ENCODE measurements around the gene PAQR6. TPM values are rescaled to one million over a fixed set of nuclear protein-coding genes. Genes with fewer than 3 reads are reported as not detected.

PAQR6 gene
- polyA plus RNA-seq, 1 experiment = 0.06 TPM

- CTCF ChIA-PET = interaction anchor here (1.4 to 1.6 kb wide), 2 partner anchors 11 to 76 kb away, joined by 3 to 7 read pairs; partner anchors contain the start of gene GLMP
- Histone ChIP-seq H3K4me3 (ENCODE audit: low read depth, low read length) (peak within 1 kb of the TSS; percentile 90), H3K27me3 (ENCODE audit: control insufficient read depth, insufficient read depth, low read length) (no peaks in the 10 kb centered on the region), H3K36me3 (ENCODE audit: control insufficient read depth, insufficient read depth, low read length) (peaks cover 1% of the 10 kb centered on the region)
- POLR2A ChIA-PET = no interaction called here
- no peak for TF ChIP-seq CTCF (IDR thresholded peaks at IDR 0.05; ENCODE audit: insufficient read depth, low read depth, low read length)
- DNase-seq (ENCODE audit: low read depth) = no peak
Observed at GRCh38 chr1:156284112-156284511, 36.3 kb upstream of the PAQR6 start, which contains the start of gene TMEM79. Gene TMEM79, plus strand, starts transcription at chr1:156284325. Its CDS starts 902 bp downstream, at chr1:156285227.

GRCh38 chr1:156283521-156283920 lies 35.7 kb upstream of the PAQR6 start:
- H3K36me3 ChIP-seq (ENCODE audit: control insufficient read depth, insufficient read depth, low read length) = no peaks in the 10 kb centered on the region; the same call in none of the 2 replicates
- H3K27me3 ChIP-seq (ENCODE audit: control insufficient read depth, insufficient read depth, low read length) = no peaks in the 10 kb centered on the region
- POLR2A ChIA-PET = no interaction called here
- peak overlapping the region; percentile 90 for H3K4me3 ChIP-seq (ENCODE audit: low read depth, low read length)
- no peak for TF ChIP-seq CTCF (IDR thresholded peaks at IDR 0.05; ENCODE audit: insufficient read depth, low read depth, low read length)
- CTCF ChIA-PET = interaction anchor here (1.4 to 1.6 kb wide), 2 partner anchors 12 to 76 kb away, joined by 3 to 7 read pairs; partner anchors contain the start of gene GLMP
- DNase-seq (ENCODE audit: low read depth) = no peak

GRCh38 chr1:156282479-156283222 lies 34.8 kb upstream of the PAQR6 start, which contains the start of gene SMG5:
Gene SMG5, minus strand, starts transcription at chr1:156282825. Its CDS starts 145 bp downstream, at chr1:156282680.
- Histone ChIP-seq H3K36me3 (ENCODE audit: control insufficient read depth, insufficient read depth, low read length) (peaks cover 2% of the 10 kb centered on the region), H3K4me3 (ENCODE audit: low read depth, low read length) (peak within 1 kb of the TSS; percentile 90), H3K27me3 (ENCODE audit: control insufficient read depth, insufficient read depth, low read length) (no peaks in the 10 kb centered on the region)
- CTCF ChIA-PET = interaction anchor here (0.6 to 1.6 kb wide), 8 partner anchors 9 to 183 kb away, joined by 3 to 7 read pairs (median 3); partner anchors contain the start of gene GLMP
- POLR2A ChIA-PET = interaction anchor here (0.6 to 1.2 kb wide), 3 partner anchors 20 to 70 kb away, joined by 3 to 5 read pairs (median 5); partner anchors contain the start of gene PMF1
- DNase-seq (ENCODE audit: low read depth) = peak; percentile 87
- no peak for TF ChIP-seq CTCF (IDR thresholded peaks at IDR 0.05; ENCODE audit: insufficient read depth, low read depth, low read length)

- Histone ChIP-seq H3K36me3 (ENCODE audit: control insufficient read depth, insufficient read depth, low read length) (peaks cover 5% of the 10 kb centered on the region), H3K4me3 (ENCODE audit: low read depth, low read length) (peak overlapping the region; percentile 90), H3K27me3 (ENCODE audit: control insufficient read depth, insufficient read depth, low read length) (no peaks in the 10 kb centered on the region)
- TF ChIP-seq CTCF (IDR thresholded peaks at IDR 0.05; ENCODE audit: insufficient read depth, low read depth, low read length) = no peak
- CTCF ChIA-PET = interaction anchor here (0.6 to 1.8 kb wide), 7 partner anchors 8 to 182 kb away, joined by 3 to 6 read pairs (median 3); no protein-coding TSS in a partner anchor
- DNase-seq (ENCODE audit: low read depth) = no peak
- POLR2A ChIA-PET = interaction anchor here (0.6 to 1.2 kb wide), 3 partner anchors 19 to 69 kb away, joined by 3 to 5 read pairs (median 5); partner anchors contain the start of gene PMF1
Observed at GRCh38 chr1:156281693-156282478, 34.0 kb upstream of the PAQR6 start.
